ENCODE data around the gene PSMA5. TPM values are rescaled to one million over a fixed set of nuclear protein-coding genes. Genes with fewer than 3 reads are reported as not detected.
"Not testable (repeated sequence)": the region's sequence is repeated elsewhere in the genome, so short reads cannot be mapped to it uniquely, and the experiment has no call there.

PSMA5 gene
- total RNA-seq, 2 donors from 2014 or later = 41.5 to 62.8 TPM

DNA sequence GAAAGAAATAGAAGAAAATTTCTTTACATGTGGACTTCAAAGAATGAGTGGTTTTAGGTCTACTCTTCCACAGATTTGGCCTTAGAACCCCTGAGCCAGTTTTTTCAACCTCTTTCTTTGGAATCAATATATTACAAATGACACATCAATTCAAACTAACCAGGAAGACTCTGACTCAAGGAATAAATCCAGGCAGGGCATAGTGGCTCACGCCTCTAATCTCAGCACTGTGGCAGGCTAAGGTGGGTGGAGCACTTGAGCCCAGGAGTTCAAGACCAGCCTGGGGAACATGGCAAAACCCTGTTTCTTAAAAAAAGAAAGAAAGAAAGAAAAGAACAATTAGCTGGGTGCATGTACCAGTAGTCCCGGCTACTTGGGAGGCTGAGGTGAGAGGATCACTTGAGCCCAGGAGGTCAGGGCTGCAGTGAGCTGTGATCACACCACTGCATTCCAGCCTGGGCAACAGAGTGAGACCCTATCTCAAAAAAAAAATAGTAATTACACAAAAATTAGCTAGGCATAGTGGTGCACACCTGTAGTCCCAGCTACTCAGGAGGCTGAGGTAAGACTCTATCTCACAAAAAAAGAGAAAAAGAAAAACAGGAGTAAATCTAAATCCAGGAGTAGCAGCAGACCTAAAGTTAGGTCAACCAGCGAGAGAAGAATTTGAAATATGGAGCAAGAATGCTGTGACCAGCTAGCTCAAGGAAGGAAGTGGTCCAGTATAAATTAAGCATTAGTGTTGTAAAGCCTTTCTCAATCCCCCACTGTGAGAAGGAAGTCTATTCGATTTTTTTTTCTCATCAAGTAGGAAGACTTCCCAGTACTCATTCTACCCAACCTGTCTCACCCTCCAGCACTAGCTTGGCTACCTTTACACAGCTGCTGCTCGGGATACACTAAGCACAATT lies 30.4 kb downstream of the PSMA5 start:
- intact Hi-C loops (cut with DNase I) = loop anchor here (5.0 kb wide), 2 partner anchors 34 to 134 kb away; no protein-coding TSS in a partner anchor
- ATAC-seq (no peak), DNase-seq (no peak)

DNA sequence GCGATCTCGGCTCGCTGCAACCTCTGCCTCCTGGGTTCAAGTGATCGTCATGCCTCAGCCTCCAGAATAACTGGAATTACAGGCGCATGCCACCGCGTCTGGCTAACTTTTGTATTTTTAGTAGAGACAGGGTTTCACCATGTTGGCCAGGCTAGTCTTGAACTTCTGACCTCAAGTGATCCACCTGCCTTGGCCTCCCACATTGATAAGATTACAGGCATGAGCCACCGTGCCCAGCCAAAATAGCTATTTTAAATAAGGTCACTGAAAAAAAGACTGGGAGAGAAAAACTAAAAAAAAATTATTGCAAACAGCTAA lies 31.0 kb downstream of the PSMA5 start:
- not testable (repeated sequence) for DNase-seq

DNA sequence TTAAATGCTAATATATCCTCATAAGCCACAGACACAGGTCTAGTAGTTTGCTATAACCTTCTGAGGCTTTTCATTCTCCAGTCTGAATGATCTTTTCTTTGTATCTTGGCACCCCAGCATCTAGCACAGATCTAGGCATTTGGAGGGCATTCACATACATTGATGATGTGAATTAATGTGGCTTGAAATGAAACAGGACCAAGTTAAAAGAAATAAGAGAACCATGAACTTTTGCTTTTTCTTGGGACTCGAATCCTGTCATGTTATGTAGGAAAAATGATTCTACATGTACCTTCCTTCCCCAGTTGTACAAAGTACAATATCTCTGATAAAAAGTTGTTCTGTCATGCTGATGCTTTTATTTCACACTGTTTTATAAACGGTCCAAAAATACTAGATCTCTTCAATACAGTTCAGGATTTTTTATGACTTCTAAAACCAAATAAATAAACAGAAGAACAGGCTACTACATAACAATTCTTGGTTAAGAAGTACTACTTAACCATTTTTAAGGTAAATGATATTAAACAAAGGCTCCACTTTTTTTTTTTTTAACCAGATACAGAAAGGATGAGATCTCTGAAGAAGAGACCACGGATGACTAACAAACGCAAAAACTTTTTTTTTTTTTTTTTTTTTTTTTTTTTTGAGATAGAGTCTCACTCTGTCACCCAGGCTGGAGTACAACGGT lies 31.5 kb downstream of the PSMA5 start:
- ATAC-seq = no peak
- intact Hi-C loops (cut with DNase I) = loop anchor here (5.0 kb wide), 2 partner anchors 32 to 132 kb away; no protein-coding TSS in a partner anchor

More for the DNA sequence above, 31.0 kb downstream of the PSMA5 start:
- not testable (repeated sequence) for ATAC-seq
- intact Hi-C loops (cut with DNase I) = loop anchor here (5.0 kb wide), 2 partner anchors 33 to 133 kb away; no protein-coding TSS in a partner anchor

DNA sequence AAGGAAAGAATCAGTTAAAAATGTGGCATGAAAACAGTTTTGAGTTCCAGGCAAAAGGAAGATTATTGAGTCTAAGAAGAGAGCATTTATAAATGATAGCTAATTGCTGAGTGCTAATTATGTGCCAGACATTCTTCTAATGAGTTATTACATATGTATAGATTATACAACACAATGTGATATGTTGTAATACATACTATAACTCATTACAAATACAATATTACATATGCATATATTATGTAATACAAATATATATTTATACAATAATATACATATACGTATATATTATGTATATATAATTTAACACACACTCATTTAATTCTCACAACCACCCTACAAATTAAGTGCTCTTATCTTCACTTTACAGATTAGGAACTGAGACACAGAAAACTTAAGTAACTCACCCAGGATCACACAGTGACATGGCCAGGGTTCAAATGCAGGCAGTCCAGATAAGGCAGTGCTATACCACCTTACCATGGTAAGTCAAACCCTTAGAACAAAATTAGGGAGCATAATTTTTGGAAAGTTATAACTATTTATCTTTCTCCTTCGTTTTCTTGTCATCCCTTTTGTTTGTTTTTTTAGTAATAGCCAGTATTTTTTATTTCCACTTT lies 32.5 kb downstream of the PSMA5 start:
- no peak for DNase-seq
- intact Hi-C loops (cut with DNase I) = no loop called here
- ATAC-seq = no peak

More for the DNA sequence above, 31.5 kb downstream of the PSMA5 start:
- DNase-seq = no peak

DNA sequence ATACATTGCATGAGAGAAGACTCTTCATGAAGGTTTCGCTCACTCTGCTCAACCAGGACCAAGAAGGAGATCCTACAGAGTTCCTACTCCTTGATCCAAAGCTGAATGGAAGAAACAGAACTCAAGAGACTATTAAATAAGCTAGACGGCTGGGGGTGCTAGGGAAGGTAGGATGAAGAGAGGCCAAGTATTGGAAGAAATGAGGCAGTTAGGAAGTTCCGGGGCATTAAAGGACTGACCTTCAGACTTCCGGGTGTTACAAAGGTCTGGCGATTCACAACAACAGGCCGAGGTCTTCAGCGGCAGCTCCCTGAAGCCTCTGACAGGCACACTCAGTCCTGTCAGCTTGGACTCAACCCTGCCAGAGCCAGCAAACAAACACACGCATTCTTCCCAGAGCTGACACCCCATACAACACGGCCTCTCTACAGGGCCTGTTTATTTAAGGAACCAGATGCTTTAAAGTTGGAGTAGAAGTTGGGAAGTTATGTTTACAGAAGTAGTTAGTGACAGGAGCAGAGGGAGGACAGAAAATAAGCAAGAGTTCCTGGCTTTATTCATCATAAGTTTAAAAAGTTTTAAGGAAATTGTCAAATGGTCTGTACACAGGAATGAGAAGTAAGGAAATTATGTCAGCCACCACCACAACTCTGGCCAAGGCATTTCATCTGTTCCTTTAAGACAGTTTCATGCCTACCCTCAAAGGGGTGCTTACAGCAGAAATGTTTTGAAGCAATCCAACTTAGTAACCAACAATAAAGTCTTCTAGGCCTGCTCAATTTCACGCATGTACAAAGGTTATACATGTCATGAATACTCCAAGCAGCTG lies 33.2 kb downstream of the PSMA5 start:
- intact Hi-C loops (cut with DNase I) = no loop called here
- ATAC-seq = peak; percentile 69
- DNase-seq = peak; percentile 71

DNA sequence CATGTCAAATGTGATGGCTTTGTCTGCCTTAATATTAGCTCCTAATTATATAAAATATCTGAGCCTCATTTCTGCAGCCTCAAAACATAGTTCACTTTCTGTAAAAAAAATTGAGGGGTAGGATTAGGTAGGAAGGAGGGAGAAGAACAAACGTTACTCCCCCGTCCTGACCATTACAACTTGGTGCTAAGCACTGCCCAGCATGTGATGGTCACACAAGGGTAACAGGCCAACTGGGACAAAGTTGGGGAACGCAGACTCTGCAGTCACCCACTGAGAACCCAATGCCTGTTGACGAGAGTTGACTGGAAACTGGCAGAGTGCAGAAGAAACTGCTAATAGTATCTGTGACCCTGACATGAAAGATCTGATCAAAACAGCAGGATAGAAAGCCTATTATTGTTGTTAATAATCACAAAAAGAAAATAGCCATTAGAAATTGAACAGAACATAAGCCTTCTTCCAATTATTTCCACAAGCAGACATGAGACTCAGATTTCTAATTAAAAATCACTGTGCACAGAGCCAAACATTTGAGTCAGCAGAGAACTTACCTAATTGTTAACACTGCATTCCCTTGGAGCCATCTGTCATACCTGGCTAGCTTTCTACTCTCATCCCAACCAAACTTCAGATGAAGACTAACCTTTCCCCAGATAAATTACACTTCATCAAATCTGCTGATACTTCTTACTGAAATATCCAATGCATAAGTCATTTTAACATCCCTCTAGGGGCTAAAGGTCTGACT lies 34.0 kb downstream of the PSMA5 start:
- intact Hi-C loops (cut with DNase I) = no loop called here
- ATAC-seq (peak; percentile 46 to 66), DNase-seq (peak; percentile 37)

DNA sequence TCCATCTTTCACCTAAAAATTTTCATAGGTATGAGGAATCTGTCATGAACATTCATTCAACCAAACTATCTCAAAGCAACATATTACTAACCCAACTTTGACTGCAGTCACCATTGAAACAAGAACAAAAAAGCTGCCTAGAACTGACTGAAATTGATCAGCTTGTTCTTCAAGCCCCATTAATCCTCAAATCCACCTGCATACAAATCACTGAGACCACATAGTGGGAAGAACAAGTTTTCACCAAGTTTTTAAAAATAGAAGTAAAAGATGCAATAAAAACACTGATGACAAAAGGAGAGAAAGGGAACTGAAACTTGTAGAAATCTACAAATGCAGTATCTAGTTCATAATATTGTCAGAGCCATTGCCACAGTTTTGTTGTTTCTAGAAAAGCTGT lies 34.6 kb downstream of the PSMA5 start:
- intact Hi-C loops (cut with DNase I) = no loop called here
- DNase-seq (no peak), ATAC-seq (no peak)

DNA sequence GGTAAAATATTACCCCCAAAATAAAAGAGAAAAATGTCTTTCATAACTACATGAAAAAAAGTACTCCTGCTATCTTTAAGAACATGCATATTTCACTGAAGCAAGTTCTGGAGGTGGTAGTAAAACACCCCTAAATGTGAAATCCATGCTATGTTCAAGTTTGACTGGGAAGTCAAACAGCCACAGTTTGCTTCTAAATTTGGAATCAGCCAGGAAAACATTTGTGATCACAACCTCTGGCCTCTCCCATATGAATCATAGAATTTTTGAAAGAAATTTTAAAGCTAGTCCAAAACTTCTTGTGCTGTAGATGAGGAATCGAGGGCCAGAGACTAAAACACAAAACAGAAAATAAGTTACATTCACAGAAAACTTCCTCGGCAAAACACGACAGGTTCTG lies 35.1 kb downstream of the PSMA5 start:
- peak in 1 of 2 donors; percentile 30 for ATAC-seq
- intact Hi-C loops (cut with DNase I) = no loop called here
- no peak for DNase-seq

DNA sequence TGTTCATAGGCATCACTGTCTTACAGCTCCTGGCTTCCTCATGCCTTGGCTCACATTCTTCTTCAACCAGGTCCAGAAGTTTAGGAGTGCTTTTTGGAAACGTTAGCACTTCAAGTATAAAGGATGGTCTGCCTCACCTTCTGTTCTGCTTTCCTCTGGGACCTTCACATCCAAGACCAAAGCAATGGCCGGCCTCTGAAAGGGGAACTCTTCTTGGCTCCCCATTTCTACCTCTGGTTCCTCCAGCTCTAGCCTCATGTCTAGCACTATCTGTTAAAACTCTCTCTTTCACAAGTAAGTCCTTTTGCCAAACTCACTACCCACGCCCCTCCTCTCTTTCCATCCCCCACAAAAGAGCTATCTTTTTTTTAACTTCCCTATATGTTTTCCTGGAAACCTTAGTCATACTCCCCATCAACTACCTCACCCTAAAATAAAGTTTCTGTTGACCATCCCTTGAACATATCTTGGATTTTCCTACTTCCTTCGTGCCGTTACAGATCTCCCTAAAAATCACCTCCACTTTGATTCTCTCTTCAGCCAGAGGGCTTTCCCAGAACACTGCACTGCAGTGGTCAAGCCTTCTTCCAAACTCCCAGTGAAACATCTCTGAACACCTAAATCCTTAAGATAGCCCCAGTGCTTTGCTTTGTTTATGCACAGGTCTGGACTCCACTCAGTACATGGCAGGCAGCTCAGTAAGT lies 36.5 kb downstream of the PSMA5 start:
- ATAC-seq = no peak

DNA sequence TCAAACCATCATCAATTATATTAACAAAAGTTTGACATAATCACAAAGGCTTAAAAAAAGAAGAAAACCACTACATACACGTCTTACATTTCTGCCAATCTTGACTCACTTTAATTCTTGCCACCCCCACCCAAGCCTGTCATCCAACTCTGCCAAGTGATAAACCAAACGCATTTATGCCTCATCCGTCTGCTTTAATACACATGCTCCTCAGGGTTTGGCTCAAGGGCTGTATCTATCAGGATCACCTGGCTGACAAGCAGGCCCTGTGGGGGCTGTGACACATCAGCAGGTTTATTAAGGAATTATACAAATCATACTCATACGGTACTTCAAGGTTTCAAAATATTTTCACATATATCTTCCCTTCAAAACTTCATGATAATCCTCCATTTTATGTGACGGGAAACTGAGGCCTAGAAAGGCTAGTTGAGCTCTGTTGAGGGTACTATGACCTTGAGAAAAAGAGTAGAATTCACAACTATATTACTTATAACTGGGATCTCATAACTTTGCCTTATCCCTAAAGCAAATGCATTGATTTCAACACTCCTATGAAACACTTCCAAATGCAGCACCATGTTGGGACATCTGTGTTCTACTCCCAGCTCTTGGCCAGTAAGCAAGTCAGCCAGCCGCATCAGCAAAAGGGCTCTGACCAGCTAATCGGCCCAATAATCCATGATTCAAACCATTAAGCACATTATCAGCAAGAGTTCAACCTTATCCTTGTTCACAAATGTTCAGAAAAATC lies 37.2 kb downstream of the PSMA5 start:
- DNase-seq (no peak), ATAC-seq (peak in 1 of 2 donors; percentile 28)
- intact Hi-C loops (cut with DNase I) = no loop called here

More for the DNA sequence above, 36.5 kb downstream of the PSMA5 start:
- intact Hi-C loops (cut with DNase I) = no loop called here
- no peak for DNase-seq

DNA sequence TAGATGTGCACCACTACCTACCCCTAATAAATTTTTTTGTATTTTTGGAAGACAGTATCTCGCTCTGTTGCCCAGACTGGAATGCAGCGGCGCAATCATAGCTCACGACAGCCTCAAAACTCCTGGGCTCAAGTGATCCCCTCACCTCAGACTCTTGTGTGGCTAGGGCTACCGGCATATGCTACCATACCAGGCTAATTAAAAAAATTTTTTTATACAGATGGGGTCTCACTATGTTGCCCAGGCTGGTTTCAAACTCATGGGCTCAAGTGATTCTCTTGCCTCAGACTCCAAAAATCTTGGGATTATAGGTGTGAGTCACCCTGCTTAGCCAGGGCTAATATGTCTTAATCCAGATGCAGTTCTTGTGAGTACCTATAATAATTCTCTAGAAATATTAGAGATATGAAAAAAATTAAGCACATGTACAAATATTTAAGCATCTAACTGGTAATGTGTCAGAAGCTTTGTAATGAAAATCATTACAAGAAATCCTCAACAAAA lies 38.0 kb downstream of the PSMA5 start:
- DNase-seq (no peak), ATAC-seq (no peak)
- intact Hi-C loops (cut with DNase I) = no loop called here

DNA sequence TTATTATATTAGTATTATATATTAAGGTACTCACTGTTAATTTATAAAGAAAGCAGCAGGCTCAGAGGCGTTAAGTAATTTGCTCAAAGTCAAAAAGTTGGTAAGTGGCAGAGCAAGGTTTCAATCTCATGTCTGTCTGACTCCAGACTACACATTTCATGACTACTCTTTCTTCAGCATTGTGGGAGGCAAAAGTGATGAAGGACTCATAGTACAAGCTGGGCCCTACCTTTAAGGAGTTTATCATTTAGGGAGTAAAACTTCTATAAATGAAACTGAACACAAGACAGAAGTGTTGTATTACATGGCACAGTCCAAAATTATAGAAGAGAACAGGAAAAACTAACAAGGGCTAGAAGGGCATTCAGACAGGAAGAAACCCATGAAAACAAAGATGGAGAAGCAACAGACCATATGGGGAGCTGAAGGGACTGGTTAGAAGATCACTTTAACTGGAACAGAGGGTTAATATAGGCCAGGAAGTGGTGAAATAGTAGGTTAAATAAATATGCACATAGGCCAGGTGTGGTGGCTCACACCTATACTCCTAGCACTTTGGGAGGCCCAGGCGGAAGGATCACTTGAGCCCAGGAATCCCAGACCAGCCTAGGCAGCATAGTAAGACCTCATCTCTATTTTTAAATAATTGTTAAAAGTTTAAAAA lies 40.1 kb downstream of the PSMA5 start:
- intact Hi-C loops (cut with DNase I) = no loop called here
- DNase-seq (no peak), ATAC-seq (no peak)

DNA sequence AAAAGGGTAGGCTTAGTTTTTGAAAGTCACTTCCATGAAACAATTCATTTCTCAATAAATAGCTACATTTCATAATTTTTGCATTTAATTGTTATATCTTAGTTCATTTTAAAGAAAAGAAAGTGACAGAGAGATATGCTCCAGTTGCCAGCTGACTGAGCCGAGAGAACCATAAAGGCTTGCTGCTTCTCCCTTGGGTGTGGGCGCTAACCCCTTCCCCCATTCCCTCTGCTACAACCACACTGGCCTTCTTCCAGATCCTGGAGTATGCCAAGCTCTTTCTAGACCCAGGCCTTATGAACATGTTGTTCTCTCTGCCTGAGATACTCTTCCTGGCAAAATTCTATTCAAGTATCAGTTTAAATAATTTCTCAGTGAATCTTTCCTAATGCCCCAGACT lies 40.8 kb downstream of the PSMA5 start:
- intact Hi-C loops (cut with DNase I) = no loop called here
- peak; percentile 75 to 88 for ATAC-seq
- peak; percentile 57 for DNase-seq

DNA sequence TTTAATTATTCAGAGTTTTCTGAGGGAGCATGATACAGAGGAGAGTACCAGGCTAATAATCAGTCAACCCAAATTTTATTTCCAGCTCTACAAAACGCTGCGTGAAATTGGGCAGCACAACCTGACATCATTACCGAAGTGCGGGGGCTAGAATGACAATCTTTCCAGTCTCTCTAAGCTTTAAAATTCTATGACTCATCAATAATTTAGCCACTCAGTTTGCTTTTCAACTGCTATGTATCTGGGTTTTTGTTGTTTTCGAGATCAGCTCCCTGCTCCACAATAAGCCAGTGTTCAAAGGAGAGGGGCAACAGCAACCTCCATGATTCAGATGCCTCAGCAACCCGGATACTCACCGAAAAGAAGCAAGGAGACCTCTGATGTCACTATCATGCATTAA lies 42.4 kb downstream of the PSMA5 start:
- ATAC-seq (no peak), DNase-seq (no peak)
- intact Hi-C loops (cut with DNase I) = no loop called here

DNA sequence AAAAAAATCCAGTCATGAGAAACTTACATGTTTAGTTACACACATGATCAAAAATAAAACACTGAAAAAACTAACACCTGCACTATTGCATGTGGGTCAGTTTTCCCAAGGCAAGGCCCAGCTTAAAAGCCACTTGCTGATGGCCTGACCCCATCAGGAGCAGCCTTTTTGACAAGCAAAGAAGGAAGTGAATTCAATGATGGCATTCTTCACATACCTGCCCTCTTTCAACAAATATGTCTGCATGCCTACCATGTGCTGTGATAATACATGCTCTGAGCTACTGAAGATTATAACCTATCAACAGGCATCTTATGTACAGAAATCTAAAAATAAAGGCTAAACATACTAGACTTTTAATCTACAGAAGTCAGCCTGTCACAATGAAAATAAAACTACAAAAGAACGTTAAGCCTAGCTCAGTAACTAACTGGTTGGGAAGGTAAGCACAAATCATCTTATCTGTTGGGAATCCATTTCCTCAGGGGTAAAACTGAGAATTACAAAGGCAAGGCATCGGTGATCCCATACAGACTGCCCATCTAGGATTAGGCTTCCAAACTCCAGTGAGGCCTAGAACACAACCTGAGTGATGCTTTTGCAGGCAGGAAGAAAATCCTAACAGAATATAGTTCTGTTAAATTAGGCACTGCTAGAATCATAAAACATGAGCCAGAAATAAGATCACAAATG lies 43.0 kb downstream of the PSMA5 start:
- intact Hi-C loops (cut with DNase I) = no loop called here
- DNase-seq (no peak), ATAC-seq (no peak)

DNA sequence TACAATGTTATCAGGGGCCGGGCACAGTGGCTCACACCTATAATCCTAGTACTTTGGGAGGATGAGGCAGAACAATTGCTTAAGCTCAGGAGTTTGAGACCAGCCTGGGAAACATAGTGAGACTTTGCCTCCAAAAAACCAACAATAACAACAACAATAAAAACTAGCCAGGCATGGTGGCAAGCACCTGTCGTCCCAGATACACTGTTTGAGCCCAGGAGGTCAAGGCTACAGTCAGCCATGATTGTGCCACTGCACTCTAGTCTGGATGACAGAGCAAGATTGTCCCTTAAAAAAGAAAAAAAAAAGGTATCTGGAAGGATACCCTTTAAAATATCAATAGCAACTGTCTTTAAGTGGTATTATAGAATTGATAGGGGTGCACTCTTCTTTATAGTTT lies 44.7 kb downstream of the PSMA5 start:
- DNase-seq (no peak), ATAC-seq (no peak)
- intact Hi-C loops (cut with DNase I) = no loop called here
